Daoy (cell line): ENCODE measurements around the gene YPEL1. TPM values are rescaled to one million over a fixed set of nuclear protein-coding genes. Genes with fewer than 3 reads are reported as not detected.

Experiments used
- DNase-seq: peaks from one replicate; pipeline ENCODE4 v3.0.0-alpha.2; 2015; ENCODE audit warnings: low read depth
- total RNA-seq: library from RNA; depleted of rRNA; stranded (reverse); fragments of >200 nt; shearing (Covaris generic); gene quantifications from 2 replicates; pipeline ENCODE4 v1.2.3, GENCODE V29; 2014; rRNA removed

YPEL1 gene
- total RNA-seq: 0.86 and 1.9 TPM in 2 replicates

GRCh38 chr22:21735200-21736083, at the start of gene YPEL1:
Gene YPEL1, minus strand, starts transcription at chr22:21735794. Its CDS starts 25,050 bp downstream, at chr22:21710744.
- DNase-seq: peak; percentile 99

- no peak for DNase-seq
Observed at GRCh38 chr22:21780259-21780658, 44.7 kb upstream of the YPEL1 start.

- DNase-seq: no peak
Observed at GRCh38 chr22:21779444-21779843, 43.9 kb upstream of the YPEL1 start.

- peak; percentile 62 for DNase-seq
Observed at GRCh38 chr22:21778705-21779363, 43.2 kb upstream of the YPEL1 start.

- DNase-seq: no peak
Observed at GRCh38 chr22:21771631-21771976, 36.0 kb upstream of the YPEL1 start.

- DNase-seq: no peak
Observed at GRCh38 chr22:21768435-21768834, 32.8 kb upstream of the YPEL1 start.

DNA sequence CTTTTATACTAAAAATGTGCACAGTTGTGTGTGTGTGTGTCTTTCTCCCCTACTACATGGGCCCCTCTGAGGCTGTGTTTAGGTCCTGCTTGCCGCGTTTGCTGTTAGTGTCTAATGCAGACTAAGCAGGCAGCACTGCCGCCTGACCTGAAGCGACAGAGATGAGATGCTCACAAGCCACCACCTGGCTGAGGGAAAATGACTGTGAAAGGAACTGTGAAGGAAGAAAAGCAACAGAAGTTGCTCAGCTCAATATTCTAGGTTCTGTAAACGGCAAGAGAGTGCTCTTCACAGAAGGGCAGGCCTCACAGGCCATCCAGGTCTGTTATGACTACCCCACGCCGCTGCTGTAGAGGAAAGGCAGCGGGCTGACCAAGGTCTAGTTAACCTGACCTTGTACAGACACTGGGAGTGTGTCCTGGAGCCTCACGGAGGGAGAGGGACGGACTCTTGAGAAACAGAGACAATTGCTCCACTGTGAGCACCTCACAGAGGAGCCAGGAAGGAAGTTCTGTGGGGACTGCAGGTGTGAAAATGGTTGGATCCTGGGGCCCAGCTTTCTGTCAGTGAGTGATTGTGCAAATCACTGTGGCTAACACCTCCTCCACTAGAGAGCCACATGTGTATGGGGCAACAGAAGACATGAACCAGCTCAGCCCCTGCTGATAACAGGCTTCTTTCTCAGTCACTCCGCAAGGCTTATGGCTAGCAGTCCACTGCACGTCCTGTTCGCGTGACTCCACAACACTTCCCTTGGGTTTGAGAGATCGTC, 31.3 kb upstream of the YPEL1 start:
- DNase-seq: no peak

DNA sequence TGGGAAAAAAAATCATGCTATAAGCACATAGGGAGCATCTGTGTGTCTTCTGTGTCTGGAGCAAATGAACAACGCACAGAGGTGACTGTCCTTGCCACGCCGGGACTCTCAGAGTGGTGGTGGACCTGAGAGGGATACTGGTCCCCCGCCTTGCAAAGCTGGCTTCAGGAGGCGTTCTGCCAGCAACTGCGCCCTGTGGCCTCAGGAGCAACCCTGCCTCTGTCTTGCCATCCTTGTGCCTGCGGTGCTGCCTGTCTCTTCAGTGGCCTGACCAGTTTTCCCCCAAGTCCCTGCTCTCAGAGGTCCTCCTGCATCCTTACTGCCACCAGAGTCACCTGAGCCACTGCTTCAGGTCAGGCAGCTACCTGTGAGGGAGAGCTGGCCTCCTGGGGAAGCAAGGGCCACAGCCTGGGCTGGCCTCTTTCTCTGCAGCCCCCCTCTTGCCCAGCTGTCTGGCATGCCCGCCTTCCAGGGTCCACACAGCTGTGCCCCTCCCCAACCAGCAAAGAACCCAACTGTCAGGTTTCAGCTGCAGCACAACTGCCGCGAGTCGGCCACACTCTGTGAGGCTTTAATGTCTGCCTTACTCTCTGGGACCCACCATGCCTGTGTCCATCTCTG, 30.4 kb upstream of the YPEL1 start:
- no peak for DNase-seq

GRCh38 chr22:21764038-21764804, 28.6 kb upstream of the YPEL1 start:
- no peak for DNase-seq

DNA sequence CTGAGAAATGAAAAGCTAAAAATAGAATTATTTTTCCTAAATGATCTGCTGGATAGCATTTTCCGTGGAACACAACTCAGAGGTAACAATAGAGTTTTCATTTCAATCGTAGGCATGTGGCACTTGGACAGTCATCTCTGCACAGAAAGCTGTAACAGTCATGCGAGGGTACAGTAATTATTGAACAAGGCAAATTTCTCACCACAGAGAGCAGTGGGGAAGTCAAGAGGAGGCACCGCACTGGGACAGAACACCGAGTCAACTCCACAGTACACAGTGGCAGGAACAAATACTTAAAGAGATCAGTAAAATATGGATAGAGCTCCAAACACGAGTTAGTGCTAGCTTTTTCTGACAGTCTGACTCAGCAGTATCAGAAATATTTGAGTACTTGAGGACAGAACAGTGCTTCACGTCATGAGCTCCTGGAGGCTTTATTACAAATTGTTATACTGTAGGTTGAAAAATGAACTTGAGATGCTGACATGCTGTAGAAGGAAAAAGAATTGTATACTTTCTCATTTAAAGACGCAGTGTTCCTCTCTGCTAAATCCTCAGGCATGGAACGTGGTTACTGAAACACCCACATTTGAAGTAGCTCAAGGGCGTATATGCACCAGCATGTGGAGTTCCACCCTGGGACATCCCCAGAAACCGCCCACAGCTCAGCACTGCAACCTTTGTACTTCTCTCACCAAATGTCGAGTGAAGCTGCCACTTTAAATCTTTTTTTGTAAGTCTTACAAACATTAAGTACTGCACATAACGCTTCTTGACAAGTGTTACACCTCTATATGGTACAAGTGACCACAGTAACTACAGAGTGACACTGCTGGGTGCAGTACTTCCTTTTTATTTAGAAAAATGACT, 27.4 kb upstream of the YPEL1 start:
- DNase-seq: no peak

DNA sequence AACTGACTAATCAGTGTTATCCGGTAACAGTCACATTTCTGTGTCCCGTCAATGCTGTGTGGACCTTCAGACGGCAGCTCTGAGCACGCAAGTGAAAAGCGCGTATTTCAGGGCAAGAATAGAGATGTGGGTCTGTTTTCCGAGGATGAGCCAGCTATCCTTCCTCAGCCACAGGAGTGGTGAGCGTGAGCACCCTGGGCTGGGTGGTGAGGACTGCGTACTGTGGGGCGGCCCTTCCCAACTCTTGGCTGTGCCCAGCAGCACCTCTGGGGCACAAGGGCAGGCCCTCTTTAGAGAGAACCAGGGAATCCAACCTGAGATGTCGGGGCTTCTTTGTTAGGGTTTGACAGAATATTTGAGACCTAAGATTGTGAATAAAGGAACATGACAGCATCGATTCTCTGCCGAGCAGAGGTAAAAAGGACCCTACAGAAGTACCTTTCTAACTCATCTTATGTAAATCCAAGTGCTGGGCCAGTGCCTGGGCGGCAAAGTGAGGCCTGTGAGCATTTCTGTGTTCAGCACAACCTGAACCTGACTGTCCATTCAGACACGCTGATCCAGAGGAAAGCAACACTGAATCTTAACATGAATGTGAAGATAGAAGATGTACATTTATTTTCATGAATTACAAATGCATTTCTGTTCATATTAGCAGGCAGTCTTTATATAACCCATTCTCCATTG, 26.5 kb upstream of the YPEL1 start:
- no peak for DNase-seq

GRCh38 chr22:21761086-21761485, 25.5 kb upstream of the YPEL1 start:
- DNase-seq: peak; percentile 45

GRCh38 chr22:21760640-21761039, 25.0 kb upstream of the YPEL1 start:
- DNase-seq: peak; percentile 65

DNA sequence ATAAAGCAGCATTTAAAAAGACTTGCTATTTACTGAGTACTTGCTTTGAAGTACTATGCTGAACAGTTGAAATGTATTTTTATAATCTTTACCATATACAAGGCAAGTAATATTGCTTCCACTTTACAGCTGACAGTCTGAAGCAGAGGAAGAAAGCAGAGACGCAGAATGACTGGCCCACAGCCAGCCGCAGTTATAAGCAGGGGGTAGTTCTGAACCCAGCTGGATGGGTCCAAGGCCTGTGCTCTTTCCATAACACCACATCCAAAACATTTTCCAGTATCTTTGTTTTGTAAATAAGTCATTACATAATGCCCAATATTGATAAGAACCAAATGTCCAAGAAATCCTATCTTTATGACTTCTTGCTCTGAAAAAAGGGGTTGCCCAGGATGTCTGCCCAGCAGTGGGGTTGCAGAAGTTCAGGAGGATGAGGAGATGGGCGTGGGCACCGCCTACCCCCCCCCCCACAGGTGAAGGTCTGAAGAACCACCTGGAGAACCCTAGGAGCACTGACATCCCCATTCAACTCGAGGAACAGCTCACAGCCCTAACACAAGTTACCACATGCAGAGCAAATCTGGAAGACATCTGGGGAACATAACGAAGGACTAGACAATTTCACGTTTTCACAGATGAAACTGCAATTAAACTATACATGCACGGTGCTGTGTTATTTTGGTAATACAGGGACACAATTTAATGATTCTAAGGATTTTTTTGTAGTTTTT, 24.2 kb upstream of the YPEL1 start:
- no peak for DNase-seq

DNA sequence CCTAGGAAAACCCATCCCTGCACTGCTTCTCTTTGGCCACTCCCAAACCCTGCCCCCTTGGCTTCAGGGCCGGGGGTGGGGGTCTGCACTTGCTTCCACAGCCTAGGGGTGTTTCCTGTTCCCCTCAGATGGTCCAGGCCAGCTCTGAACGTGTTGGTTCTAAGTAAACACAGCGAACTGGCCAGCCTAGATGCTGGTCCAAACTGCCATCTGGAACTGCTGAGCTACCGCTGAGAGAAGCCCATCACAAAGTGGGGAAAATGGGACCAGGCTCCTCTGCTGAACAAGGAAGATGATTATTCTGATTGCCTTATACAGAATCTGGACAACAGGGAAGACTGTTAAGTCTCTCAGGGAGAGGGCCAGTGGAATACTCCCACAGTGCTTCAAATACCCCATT, 23.5 kb upstream of the YPEL1 start:
- no peak for DNase-seq

GRCh38 chr22:21758091-21758864, 22.7 kb upstream of the YPEL1 start:
- DNase-seq: no peak

- DNase-seq: peak; percentile 87
Observed at GRCh38 chr22:21755851-21756284, 20.3 kb upstream of the YPEL1 start.

DNA sequence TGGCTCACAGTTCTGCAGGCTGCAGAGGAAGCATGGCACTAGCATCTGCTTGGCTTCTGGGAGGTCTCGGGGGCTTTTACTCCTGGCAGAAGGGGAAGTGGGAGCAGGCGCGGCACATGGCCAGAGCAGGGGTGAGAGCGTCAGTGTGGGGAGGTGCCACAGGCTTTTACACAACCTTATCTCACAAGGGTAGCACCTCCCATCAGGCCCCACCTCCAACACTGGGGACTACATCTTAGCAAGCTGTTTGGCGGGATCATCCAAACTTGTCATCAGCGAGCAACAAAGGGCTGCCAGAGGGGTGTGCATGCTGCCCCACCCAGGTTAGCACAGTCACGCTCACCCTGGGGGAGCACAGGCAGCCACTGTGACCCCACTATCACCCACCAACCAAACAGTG, 18.9 kb upstream of the YPEL1 start:
- DNase-seq: no peak
